Hepatocyte (in vitro differentiated cells): Measurements from ENCODE around the gene SPACA7.

Source experiments
- CTCF ChIP-seq: fragments of 200-600 bp; sonication (generic); IDR thresholded peaks from 2 replicates; pipeline ENCODE4 v1.5.1; 2016; ENCODE audit warnings: antibody characterized with exemption, mild to moderate bottlenecking; ENCODE audit not compliant: poor library complexity
- EZH2 ChIP-seq: fragments of 200-600 bp; sonication (generic); IDR thresholded peaks from 2 replicates; pipeline ENCODE4 v1.6.1; 2016; ENCODE audit warnings: antibody characterized with exemption, mild to moderate bottlenecking, borderline replicate concordance
- EZH2phosphoT487 ChIP-seq: fragments of 200-600 bp; sonication (generic); IDR thresholded peaks from one replicate; pipeline ENCODE4 v1.6.1; 2018; ENCODE audit warnings: antibody characterized with exemption, mild to moderate bottlenecking, low read depth, moderate library complexity; ENCODE audit not compliant: unreplicated experiment, severe bottlenecking

GRCh38 chr13:112466132-112467058, 90.2 kb downstream of the SPACA7 start:
- TF ChIP-seq CTCF (no peak), EZH2 (no peak), EZH2phosphoT487 (no peak)
